HUDEP-2 (cell line): Measurements from ENCODE around the gene DDAH2.

Source experiments
- DNase-seq, 76 experiments: peaks; one replicate each; lab custom pipeline; 2025; ENCODE audit not compliant: unreplicated experiment in 76 of 76; lab: John Stamatoyannopoulos, UW

Gene DDAH2

DNA sequence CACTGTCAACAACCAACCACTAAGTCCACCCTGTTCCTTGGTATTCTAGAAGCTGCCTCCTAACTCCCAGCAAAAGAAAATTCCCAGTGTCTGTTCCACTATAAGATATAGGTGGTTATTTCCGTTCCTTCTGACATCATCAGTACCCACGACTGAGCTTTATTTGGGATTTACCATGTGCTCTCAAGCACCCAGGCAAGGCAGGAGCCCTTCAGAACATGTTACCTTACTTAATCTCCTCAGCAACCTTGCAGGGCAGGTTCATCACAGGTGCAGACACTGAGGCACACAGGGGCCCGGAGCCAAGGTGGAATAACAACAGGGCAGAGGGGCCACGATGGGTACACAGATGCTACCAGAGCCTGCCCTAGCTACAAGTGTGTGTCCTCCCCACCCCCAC, 36.7 kb downstream of the DDAH2 start:
- no peak for DNase-seq

DNA sequence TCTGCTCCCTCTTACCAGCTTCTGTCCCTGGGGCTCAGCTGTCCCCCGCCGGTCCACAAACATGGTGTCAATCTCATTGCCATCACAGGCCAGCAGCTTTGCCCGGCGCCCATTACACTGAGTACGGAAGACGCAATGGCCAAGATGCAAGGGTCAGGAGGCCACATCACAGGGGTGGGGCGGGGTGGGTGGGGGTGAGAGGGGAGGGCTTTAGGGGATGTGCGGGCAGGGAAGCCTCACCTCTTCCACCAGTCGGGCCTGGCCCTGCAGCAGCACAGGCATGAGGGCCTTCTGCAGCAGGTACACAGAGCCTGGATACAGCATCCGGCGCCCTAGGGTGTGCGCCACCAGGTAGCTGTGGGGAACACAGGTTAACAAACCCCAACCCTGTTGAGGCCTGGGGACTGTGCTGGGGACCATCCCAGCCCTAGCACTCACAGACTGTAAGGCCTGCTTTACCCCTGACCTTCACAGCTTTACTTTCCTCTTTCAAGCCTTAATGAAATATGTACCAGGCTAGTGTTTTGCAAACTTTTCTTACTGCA, 37.5 kb downstream of the DDAH2 start:
- DNase-seq: no peak

DNA sequence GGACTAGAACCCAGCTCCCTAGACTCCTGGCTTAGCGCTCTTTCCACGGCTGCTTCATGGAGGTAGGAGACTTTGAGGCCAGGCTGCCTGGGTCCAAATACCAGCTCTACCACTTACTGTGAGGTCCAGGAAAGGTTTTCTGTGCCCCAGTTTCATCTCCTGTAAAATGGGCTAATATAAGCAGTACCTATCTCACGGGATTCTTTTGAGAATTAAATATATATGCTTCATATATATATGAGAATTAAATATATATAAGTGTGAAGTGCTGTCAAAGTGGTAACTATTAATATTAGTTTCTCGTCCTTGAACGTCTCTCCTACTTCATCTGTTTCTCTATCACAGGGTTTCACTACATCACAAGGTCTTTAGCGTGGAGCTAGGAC, 38.0 kb downstream of the DDAH2 start:
- no peak for DNase-seq

DNA sequence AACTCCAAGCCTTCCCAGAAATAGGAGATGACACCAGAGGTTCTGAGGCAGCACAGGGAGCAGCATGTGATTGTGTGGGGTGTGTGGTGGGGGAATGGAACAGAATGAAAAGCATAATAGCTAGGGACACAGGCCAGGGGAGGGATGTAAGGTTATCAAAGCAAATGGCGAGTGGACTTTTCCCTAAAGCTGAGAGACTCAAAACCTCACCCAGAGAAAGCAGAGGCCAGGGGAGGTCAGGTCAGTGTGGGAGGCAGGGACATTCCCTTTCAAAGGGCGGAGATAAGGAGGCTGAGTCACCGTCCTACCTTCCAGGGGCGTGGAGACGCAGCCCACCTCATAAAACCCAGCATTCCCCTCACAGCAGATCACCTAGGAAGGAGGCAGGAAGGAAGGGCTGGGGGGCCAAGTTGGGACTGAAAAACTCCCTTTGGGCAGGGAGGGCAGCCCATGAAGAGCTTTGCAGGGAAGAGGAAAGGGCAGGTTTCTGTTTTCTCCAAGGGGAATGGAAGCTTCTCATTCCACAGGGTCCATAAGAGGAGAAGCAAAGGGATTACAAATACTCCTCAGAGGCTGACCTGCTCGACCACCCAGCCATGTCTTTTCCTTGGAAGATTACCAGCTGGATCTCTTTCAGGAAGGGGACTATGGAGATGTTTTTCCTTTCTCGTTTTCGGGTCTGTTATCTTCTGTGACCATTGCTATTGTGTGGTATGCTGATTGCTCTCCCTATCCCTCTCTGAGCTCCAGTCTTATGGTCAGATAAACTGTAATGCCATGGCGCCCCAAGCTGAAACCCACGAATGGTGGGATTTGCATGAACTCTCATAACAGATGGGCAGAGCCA, 38.6 kb downstream of the DDAH2 start:
- peak in 53 of 76 experiments; percentile 13 to 70 (median 38) for DNase-seq

DNA sequence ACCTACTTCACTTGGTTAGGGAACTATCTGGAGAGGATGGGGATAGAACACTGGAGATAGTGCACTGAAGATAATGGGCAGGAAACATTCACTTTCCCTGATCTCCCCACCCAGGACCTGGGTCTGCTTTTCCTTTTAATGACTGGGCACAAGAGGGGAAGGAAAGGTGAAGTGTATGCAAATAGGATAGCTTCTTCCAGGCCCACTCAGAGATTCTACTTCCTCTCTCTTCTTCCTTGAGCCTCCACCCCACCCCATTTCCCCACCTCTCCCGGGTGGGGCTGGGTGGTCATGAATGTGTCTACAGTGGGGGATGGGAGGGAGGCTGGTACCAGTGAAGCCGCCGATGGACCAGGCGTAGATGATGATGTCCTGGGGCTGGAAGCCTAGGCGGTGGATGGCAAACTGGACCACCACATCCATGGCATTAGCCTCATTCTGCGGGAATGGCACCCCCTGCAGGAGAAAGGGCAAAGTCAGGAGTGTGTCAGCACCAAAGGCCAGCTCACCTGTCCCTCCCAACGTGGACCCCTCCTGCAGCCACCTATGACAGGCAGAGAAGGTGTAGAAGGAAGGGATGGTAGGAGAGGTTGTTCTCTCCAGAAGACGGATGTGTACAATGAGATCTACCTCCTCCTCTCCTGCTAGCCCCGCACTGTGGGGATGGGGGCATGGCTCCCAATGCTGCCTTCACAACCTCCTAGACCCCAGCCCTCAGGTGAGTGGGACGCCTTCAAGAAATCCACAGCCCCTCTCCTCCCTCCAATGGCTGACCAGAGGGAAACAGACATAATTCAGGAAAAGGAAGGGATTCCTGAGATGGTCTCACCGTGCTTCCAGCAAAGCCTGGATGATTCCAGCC, 39.6 kb downstream of the DDAH2 start:
- DNase-seq: peak in 2 of 76 experiments; percentile 11 to 16

DNA sequence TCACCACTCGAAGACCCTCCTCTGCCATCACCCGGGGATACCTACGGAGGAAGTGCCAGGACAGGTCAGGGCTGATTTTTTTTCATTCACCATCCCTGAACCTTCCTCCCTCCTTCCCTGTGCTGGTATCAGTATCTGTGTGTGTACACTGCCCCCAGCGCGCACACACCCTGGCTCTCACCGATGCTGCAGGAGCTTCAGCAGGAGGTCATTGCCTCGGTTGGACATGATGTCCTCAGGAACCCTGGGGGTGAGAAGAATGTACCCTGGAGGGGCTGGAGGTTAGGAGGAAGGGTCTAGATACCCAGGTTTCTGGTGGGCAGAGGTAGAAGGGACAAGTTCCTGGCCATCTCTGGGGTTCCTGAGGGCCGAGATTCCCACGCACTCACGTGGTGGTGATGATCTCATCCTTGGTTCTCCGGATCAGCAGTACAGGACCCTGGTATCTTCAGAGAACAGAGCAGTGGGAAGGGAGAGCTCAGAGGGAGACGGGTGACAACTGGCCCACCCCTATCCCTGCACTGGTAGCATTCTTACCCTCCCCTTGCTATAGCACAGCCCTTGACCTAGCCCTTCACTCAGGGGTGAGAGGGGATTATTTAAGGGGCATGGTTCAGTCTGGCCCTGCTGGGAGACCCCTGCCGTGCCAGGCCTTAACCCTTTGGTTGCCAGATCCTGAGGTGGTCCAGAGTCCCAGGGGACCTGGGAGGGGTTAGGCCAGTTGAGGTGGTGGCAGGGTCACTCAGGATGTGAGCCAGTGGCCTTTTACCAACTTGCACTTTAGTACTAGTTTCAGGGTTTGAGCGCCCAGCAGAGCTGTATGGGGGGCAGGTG, 41.0 kb downstream of the DDAH2 start:
- no peak for DNase-seq

- no peak for DNase-seq
These were observed 41.8 kb downstream of the DDAH2 start for GRCh38 chr6:31687321-31687720.

DNA sequence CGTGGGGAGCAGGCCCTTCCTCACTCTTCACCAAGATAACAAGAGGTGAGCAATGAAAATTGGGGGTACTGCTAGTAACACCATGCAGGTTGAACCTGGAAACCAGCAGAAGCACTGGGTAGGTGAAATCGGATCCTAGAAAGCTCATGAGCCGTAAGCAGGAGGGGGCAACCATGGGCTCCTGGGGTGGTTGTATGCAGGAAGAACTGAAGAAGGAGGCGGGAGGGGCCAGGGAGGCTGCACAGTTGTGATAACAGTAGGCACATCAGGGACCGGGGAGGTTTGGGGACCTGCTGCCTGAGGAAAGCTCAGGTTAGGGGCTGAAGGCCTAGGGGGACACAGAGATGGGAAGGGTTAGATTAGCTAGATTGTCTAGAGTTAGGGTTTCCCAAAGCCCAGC, 42.6 kb downstream of the DDAH2 start:
- DNase-seq: peak in 40 of 76 experiments; percentile 5 to 66 (median 40)

GRCh38 chr6:31683591-31683990, 45.5 kb downstream of the DDAH2 start:
- DNase-seq: no peak

DNA sequence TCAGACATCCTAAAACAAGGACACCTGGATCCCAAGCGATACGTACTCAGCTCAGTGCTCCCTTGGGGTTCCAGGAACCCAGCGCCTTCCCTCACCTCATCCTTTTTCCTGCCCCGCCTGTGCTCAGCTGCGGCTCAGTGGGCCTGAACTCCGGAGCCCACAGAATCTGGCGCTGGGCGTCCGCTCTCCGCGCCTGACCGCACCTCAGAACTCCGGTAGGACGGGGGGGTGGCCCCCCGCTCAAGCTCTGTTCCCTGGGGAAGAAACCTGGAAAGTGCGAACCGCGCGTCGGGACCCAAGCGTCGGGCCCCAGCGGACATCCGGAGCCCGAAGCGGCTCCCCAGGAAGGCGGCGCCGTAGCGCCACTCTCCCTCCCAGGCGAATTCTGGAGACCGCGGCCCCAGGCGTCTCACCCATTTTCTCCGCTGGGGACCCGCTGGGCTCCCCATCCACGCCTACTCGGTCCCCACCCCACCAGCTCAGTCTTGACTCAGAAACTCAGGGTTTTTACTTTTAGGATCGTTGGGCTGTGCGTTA, 47.9 kb downstream of the DDAH2 start:
- DNase-seq: peak in 20 of 76 experiments; percentile 16 to 45 (median 32)

DNA sequence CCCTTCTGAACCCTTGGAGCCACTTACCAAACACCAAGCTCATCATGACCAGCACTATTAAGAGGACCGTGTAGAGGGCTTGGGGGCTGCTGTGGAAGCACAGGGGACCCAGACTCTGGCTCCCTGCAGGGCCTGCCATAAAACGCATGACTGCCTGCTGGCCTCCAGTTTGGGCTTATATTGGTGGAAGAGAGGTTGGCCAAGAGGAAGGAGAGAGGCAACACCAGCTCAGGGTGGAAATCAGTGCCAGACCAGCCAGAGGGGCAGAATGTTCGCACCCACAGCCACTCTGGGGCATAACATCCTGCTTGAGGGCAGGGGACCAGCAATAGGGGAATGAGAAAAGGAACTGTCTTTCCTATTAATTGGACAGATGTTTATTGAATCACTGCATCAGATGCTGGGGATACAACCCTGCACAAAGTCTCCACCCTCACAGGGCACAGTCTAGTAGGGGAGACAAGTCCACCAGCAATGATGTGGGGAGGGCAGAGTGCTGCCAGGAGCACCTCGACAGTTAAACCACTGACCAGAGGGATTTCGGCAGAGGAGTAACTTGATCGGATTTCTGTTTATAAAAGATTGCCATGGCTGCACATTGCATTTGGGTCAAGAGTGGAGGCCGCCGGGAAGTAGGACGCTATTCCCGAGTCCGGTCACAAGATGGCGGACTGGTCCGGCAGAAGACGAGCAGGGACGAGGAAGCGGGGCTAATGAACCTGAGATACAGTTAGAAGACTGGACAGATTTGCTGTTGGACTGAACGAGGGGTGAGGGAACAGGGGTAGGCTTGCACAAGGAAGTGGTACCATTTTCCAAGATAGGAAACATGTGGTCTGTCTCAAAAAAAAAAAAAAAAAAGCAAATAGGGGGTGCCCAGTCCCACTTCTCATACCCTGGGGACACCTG, 48.6 kb downstream of the DDAH2 start, which contains the start of gene LY6G5C:
Gene LY6G5C (minus strand): TSS at position 842 of the 909 bp plus-strand sequence. CDS start 694 bp downstream, at position 148.
- peak in 70 of 76 experiments; percentile 21 to 86 (median 70) for DNase-seq

GRCh38 chr6:31677955-31678354, 51.1 kb downstream of the DDAH2 start:
- no peak for DNase-seq
